GM21528 (cell line): Measurements from ENCODE around the gene IRX2.

Experiments used
- ATAC-seq: cut with Tn5 transposase; IDR thresholded peaks from one replicate; pipeline ENCODE4 v1.9.1; 2021; ENCODE audit warnings: mild to moderate bottlenecking, moderate library complexity; ENCODE audit not compliant: unreplicated experiment, low FRiP score

IRX2 gene

DNA sequence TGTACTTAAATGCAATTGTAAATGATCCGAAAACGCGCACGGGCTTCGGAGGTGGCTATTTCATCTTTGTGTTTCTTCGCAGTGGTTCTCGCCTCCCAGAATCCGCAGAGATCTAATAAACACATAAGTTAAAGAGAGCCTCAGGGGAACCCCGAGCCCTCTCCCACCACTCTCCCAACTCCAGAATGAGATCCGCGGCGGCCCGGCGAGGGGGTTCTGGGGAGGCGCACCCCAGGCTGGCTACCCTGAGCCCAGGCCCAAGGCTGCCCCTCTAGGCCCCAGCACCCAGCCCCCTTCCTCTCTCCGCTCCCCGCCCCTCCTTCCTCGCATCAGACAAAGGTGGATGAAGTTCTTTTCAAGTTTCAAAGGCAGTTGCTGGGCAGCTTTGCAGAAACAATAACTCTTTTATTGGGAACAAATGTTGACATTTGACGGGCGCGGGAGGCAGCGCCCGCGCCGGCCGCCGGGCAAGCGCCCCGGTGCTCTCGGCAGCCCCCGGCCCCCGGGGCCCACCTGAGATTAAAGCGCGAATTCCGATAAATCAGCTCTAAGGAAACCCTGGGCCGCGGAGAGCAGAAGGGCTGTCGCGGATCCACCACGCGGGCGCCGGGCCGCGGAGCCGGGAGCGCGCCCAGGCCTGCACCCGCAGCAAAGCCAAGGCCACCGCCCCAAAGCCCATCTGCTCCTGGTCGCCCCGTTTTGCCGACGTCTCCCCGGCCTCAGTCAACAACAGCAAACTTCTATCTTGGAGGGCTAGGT is 8.4 kb downstream of the IRX2 start:
- ATAC-seq: no peak

DNA sequence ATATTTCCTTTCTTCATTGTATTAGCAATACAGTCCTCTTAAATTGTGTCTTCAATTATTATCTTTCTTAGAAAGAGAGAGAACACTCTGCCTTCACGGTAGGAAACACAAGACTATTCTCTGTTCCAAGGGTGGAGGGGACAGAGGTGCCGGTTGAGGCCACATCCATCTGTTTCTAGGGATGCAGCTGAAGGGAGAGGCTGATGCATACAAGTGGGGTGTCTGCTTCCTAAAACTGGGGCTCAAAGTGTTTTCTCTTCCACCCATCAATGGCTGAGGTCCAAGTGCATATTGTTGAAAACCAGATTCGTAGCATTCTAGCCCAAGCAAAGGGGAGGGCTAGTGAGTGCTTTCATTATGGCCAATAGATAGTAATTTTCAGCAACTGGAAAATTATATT is 9.5 kb downstream of the IRX2 start:
- ATAC-seq: no peak

DNA sequence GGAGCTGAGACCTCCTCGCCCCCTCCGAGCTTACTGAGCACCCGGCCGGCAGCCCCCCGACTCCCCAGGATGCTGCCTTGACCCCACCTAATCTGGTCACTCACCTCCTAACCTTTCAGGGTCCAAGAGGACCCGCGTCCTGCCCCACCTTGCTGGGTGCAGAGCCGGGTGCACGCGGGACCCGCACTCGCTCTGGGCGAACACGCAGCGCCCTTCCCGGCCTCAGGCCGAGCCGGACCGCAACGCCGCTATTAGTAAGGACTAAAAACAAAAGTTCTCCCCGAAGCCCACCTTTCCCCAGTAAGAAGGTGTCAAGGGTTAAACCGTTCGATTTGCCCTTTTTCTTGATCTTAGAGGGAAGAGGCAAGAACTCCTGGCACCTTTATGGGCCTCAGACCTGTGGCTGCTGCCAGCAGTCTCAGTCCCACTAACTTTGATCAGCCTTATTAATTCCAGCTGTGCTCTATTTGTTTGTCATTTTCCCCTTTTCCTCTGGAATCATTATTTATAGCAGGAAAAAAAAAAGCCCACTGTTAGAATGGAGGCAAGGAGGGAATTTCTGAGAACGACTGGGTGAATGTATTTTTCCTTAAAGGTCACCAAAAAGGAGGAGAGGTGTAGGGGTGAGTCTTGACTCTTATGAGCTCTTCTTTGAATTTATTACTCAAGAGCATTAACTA is 10.5 kb downstream of the IRX2 start:
- ATAC-seq: no peak

DNA sequence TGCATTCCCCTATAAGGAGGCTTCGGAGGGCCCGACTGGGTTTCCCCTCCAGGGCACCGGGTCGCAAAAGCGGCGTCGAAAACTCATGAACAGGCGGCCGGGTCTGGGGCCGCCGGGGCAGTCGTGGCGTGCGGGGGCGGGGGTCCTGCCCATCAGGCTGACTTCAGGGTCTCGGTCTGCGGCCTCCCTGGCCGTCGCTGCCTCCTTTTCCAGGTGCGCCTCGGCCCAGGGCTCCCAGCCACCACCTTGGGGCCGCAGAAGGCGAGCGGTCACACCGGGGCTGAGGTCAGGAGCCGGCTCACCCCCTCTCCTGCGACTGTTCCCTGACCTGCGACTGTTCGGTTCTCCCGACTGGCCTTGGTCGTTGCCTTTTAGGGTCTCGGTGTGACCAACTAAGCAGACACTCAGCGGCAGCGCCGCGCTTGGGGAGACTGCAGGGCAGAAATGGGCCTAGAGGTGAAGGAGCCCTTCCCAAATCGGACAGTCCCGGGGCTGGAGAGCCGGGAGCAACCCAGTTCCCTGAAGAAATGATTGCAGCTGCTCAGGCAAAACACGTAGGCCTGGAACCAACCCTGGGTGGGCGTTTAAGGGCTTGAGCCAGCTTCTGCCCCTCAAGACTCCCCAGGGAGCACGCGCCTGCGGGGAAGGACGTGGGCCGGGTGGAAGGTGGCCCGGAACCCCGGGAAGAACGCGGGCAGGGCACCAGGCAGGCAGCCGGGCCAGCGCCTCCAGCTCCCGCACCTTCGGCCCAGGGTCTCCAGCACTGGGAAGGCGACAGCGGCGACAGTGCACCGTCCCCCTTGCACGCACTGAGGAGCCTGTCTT is 11.2 kb downstream of the IRX2 start:
- no peak for ATAC-seq

DNA sequence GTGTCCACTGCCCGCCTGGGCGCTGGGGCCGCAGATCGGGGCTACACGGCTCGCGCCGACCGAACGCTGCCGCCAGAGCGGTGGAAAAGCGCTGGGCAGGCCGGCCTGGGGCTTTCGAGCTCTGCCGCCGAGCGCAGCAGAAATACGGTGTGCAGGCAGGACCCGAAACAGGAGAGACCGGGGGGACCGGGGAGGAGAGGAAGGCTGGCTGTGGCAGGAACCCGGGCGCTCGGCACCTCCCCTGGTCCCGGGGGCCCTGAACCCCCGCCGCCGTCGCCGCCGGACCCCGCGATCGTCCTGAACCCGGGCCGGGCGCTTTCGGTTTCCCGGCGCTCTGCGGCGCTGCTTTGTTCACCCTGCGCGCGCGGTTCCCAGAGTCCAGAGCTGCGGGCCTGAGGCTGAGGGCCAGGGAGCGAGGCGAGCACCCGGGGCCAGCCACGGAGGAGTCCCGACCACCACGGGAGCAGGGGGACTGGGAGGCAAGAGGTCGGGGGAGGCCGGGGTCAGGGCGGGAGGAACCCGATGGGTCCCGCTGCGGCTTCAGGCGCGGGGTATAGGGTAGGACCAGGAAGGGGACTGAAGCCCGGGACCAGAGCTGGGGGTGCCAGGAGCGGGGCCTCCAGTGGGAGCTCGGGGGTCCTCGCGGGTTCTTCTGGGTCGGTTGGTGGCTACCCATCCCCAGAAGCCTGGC is 12.0 kb downstream of the IRX2 start:
- no peak for ATAC-seq

DNA sequence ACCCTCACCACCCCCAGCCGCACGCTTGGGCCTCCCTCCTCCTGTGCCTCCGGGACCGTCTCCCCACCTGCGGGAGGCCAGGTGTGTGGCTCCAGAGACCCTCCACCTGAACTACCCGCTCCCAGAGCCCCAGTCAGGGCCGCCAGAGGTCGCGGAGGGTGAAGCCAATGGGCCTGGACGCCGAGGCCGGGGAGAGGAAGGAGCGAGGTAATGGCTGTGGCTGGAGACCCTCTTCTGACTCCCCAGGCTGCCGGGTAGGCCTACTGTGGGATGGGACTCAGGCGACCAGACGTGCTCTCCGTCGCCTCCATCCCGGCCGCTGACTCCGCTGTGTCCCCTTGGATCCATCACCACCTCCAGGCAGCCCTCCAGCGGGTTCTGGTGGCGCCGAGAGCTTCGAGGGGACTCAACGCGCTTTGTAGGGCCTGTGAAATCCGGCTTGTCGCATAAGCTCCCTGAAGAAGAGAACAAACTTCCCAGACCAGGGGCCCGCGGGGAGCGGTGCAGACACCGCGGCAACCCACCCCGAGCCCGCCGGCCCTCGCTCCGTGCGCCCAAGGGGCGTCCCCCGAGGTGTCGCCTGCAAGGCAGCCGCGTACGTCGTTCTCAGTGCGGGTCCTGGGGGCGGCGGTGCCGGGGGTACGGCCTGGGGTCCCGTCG is 12.6 kb downstream of the IRX2 start:
- no peak for ATAC-seq

DNA sequence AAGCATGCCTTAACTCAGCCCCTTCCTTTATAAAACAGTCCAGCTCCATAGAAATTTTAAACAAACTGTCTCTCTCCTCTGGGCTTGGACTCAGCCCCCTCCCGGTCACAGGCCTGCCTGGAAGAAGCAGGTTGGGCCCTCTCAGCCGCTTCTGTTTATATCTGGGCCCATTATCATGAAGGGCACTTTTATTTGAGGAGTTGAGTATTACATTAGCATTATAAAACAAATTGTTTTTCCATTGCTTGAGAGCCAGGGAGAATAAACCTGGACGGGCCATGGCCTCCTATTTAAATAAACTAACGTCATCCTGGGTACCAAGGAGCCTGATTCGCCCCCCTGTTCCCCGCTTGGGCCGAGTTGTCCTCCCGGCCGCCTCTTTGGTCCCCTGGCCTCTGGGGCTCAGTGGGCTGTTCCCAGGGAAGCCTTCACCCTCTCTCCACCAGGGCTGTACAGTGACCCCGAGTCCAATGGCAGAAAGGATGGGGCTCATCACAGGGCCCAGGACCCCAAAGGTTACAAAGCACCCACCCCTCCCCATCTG is 13.2 kb downstream of the IRX2 start:
- no peak for ATAC-seq

DNA sequence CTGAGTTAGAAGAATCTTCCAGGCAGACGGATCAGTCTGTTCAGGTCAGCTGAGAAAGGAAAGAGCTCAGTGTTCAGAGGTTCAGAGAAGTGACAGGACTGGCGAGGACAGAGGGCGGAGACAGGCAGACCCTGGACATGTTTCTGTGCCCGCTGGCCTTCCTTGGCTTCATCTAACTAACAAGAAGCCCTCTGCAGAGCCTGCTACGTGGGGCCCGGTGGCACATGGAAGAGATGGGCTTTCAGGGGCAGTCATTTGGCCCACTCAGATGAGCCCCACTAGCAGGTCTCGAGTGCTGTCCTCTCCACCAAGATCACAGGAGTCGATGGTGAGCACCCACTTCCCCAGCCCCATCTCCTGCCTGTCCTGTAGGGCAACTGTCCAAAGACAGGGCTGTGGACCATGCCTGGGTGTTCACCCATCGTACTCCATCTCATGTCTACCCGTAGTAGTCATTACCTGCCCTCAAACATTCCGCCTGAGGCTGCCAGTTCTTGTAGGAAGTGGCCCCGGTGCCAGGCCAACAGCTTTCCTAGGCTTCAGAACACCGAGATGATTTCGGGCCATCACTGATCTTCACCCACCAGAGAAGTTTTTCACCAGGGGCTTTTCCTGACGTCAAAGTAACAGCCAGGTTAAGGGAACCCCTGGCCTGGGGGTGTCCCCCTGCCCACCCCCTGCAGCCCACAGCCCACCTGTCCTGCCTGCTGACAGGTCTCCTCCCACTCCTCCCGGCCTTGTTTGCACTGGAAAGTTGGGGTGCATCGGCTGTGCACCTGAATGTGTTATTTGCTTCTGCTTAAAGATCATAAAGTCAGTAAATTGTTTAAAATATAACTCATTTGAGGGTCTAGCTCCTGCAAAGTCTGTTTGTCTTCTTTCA is 14.0 kb downstream of the IRX2 start:
- no peak for ATAC-seq

DNA sequence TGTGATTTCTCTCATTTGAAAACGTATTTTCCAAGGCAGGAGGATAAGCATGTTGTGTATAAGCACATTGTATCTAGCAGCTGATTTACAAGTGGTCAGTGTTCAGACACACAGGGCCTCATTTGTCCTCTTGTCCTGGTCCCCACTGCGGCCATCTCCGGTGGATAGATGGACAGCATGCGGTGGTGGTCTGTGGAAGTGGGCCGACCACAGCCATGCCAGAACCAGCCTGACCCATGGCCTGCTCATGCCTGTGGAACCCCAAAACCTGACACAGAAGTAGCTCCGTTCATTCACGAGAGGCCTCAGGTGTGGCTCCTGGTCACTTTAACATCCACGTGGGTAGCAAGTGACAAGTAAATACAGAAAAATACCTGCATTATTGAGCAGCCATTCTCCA is 14.6 kb downstream of the IRX2 start:
- no peak for ATAC-seq

DNA sequence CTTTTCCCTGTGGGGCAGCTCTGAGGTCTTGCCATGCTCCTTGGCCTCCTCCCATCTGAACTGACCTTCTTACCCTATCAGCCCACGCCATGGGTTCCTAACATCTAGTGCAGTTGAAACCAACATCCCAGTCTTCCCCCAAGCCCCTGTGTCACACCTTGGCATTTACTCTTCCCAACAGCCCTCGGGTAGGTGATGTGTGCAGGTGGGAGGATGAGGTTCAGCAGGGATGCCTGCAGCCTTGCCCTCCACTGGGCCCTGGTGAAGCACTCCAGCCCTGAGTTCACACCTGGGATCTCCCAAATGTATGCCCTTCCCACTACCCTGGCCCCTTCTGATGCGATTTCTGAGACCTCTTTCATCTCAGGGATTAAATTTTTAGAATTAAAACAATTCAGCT is 15.5 kb downstream of the IRX2 start:
- ATAC-seq: no peak

DNA sequence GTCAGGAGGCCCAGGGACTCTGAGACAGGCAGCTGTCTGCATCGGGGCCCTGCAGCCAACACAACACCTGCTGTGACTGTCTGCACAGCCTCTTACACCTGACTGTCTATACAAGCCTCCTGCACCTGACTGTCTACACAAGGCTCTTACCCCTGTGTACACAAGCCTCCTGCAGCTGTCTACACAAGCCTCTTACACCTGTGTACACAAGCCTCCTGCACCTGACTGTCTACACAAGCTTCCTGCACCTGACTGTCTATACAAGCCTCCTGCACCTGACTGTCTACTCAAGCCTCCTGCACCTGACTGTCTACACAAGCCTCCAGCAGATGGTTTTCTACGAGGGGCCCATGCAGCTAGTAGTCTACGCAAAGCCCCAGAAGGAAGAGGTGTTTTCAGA is 18.6 kb downstream of the IRX2 start:
- ATAC-seq: no peak

DNA sequence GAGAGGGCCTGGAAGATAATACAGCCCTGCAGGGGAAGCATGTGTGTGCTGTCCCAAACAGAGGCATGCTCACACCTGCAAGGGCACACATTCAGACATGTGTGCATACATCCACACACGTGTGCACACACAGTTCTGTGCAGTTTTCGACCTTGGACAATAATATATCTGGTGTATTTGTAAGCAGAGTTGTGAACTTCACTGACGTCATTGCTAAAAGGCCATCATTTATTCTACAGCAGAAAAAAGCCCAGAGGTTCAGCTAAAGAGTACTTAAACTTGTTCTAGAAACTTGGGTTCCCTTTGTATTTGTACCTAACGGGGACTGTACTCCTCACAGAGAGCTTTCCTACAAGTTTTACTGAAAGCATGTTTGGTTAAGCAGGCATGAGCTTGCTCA is 19.5 kb downstream of the IRX2 start:
- no peak for ATAC-seq

DNA sequence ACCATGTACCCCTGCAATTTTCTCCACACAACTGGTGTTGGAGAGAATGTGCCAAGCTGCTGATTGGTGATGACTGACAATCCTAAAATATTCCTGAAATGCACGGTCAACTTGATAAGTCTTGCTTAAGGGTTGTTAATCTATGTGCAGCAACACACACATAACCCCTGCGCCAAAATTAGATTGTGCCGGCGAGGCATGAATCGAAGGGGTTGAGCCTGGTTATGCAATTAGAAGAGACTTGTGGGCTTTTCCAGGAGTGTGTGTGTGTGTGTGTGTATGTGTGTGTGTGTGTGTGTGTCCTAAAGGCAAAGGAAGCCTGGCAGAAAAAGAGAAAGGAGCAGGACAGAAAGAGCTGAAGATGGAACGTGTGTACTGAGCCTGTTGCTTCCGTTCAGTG is 22.3 kb downstream of the IRX2 start:
- no peak for ATAC-seq

DNA sequence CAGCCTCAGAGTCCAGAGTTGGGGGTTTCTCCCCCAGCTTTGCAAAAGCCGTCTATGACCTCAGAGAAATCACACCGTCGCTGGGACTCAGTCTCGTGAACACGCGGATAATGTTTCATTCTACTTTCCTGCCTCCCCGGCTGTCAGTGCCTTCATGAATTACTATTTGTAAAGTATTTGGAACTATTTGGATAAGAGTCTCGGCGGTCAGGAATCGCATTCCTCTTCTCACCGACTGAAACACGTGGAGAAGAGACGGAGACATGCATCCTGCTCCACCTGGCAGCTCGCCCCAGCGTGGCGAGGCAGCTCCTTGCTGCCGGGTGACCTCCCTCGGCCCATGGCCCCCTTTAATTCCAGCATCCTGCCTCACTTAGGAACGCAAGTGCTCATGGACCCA is 23.9 kb downstream of the IRX2 start:
- ATAC-seq: no peak

DNA sequence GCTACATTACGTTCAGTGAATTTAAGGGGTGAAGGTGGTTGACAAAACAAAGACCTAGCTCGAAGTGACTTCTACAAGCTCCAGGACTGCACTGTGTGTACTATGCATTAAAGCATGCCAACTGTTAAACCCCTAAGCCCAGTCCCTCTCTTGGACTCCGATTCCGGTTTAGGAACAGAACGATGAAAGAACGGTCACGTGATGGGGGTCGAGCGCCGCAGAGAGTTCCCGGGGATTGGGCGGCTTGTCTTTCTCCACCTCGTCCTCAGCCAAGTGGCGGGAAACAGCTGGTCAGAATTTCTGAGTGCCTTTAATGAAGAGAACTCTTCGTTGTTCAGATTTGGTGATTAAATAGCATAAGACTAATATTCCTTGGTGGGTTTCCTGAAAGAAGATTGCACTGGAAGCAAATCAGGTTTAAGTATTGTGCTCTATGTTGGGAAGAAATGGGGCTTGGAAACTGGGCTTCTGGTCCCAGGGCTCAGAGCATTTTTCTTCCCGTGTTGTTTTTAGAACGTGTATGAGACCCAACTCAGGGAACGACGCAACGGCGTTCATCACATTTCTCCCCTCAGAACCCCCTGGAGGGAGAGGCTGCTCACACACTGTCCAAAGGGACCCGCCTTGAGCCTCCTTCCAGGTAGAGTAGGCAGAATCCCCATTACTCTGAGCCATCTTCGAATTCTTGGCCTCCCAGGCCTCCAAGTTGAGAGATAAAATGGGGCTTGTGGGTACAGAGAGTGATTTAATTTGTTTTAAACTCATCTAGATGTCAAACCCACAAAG is 25.3 kb downstream of the IRX2 start:
- ATAC-seq: no peak

DNA sequence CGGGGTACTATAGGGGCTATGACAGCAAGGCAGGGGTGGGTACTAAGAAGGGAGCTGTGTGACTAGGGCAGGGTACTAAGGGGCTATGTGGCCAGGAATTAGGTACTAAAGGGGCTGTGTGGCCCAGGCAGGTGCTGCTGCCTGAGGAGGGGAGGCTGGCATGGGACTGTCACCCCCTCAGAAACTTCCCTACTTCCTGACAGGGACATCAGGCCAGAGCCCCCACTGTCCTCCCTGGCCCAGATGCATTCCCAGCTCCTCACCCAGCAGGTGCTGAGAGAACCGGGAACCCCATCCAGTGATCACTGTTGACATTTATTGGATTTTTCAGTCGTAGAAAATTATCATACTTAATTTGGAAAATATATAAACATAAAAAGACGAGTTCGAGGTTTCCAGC is 26.6 kb downstream of the IRX2 start:
- no peak for ATAC-seq

DNA sequence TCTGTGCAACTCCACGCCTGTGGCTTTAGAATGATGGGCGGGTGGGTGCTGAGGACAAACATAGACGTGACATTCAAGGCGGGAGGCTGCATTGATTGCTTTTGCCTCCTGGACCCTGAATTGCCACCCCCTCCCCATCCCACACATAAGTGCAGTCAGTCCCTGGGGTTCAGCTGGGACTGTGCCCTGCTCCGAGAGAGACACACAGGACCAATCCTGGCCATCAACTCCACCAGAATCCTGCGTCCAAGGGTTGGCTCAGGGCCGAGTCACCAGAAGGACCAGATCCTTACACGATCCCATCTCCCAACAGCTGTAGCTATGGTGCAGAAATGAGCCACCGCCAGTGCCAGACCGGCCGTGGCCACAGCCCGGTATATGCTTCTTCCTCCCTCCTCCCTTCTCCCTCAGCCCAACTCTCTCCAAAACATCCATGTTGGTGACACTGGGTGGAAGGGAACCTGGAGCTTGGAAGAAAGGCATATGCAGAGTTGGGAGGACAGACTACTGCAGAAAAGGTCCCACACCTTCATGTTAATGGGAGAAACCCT is 27.4 kb downstream of the IRX2 start:
- no peak for ATAC-seq

DNA sequence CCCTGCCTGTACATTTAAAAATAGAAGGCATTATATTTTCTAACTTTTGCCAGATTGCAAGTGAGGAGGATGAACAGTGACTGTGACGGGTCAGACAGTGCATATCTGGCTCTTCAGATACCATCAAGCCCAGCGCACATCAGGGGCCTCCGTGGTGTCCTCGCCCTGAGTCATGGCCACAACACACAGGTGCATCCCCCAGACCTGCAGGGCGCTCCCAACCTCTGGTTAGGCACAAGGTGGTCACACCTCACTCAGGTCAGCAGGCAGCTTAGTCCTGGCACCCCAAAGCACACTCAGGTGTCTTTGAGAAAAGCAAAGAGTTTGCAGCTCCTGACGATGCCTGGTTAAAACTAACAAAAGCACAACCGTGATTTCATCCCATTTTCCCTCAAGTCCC is 28.6 kb downstream of the IRX2 start:
- ATAC-seq: no peak
